ENCODE results near the gene SFRP5. TPM values are rescaled to one million over a fixed set of nuclear protein-coding genes. Genes with fewer than 3 reads are reported as not detected.
A peak's percentile ranks its signal among the peaks of the same experiment; 100 is the strongest.

Gene SFRP5
- polyA plus RNA-seq, 12 donors: 0.95 to 2.3 (median 1.3) TPM; not detected in 2

- no peak for DNase-seq
Observed at GRCh38 chr10:97788552-97789442, 17.0 kb upstream of the SFRP5 start.

- DNase-seq: no peak
Observed at GRCh38 chr10:97785731-97786130, 13.9 kb upstream of the SFRP5 start.

DNA sequence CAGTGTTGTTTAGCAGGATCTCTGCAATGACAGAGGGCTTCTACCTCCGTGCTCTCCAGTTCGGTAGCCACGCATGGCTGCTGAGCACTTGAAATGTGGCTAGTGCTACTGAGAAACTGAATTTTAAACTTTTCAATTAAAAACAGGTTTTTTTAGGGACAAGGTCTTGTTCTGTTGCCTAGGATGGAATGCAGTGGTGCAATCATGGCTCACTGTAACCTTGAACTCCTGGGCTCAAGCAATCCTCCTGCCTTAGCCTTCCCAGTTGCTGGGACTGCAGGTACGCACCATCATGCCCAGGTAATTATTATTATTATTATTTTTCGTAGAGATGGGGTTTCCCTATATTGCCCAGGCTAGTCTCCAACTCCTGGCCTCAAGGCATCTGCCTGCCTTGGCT is 13.4 kb upstream of the SFRP5 start:
- DNase-seq: no peak

DNA sequence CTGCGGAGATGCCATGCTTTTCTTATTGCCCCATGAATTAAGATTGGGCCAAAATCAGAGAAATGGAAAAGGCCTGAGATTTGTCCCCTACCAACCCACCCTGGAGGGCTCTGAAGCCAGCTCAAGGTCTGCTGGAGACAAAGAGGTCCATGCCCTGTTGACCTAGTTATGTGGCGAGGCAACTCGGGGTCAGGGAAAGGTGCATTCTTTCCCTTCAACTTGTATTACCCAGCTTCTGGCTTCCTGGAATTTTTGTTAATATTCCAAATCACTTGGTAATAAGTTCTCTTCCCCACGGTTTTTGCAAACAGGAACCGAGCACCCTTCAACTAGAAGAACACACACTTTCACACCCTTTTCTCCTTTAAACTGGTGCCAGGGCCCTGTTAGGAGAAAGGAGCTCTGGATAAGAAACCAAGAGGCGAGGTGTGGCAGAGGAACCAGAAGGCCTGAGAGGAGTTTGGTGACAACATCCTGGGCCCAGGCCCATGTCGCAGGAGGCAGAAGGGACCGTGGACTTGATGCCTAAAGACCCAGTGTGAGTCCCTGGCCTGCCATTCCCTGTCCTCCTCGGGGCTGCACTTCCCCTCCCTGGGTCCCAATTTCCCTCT is 12.5 kb upstream of the SFRP5 start:
- no peak for DNase-seq

GRCh38 chr10:97782455-97783228 is 10.8 kb upstream of the SFRP5 start:
- DNase-seq: no peak

DNA sequence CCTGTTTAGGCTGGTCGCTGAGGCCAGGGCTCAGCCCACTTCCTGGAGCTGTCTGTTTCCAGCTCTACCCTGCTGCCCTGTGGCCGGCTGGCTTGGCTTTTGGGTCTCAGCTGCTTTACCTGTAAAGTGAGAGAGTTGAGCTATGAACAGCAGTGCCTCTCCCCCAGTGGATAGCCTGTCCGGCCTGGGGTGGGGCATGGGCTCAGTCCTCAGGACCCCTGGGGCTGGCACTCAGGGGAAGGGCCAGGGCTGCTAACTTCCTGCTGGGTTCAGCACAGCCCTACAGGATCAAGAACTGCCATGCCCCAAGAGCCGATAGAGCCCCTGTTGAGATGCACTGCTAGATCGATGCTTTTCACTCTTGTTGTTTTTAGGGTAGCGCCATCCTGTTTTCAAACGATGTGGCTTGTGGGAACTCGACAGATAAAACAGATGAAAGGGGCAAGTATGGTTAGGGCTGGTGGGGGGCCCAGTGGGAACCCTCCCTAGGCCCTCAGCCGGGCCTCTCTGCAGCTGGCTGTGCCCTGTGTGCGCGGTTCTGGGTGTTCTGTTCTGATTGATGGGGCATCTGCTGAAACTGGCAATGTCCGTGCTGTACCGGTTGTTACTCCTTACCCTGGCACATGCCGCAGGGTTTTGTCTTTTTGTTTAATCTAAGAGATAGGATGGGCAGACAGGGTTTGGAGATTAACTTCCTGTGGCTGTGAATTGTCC is 10.0 kb upstream of the SFRP5 start:
- DNase-seq: no peak

GRCh38 chr10:97780841-97781617 is 9.2 kb upstream of the SFRP5 start:
- peak; percentile 27 for DNase-seq

DNA sequence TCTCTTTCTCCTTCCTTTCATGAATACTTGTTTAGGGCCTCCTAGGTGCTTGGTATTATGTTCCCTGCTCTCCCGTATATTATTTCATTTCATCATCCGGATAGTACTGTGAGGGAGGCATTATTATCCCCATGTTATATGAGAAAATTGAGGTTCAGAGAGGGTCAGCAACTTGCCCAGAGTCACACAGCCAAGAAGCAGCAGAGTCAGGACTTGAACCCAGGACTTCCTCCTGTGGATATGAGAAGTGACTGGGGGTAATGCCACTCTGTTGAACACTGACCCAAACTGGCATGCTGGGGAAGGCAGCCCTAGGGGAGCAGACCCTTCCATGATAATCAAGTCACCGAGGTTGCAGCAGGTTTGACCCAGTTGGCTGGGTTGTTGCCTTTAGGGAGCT is 8.2 kb upstream of the SFRP5 start:
- no peak for DNase-seq

- no peak for DNase-seq
Observed at GRCh38 chr10:97779492-97779891, 7.7 kb upstream of the SFRP5 start.

GRCh38 chr10:97778452-97779302 is 6.9 kb upstream of the SFRP5 start:
- no peak for DNase-seq

GRCh38 chr10:97777143-97777542 is 5.3 kb upstream of the SFRP5 start:
- no peak for DNase-seq

GRCh38 chr10:97774811-97775294 is 3.1 kb upstream of the SFRP5 start:
- DNase-seq: no peak

DNA sequence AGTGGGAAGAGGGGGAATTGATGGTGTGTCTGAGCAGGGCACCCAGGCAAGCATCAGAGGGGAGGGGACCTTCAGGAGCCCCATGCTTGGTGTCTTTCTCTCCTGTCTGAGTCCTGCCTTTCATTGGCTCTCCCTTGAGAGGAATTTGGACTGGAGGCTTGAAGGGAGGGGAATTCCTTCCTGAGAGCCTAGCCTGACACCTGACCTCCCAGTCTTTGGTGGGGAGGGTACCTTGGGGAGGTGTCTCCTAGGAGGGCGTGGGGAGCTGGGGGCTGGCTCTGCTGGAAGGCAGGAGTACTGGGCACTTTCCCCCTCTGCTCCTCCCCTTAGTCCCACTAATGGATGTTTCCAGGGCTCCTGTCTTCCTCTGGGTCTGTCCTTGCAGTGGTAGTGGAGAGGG is 1.3 kb upstream of the SFRP5 start:
- DNase-seq: no peak

- no peak for DNase-seq
Observed at GRCh38 chr10:97771055-97771891, 526 bp downstream of the SFRP5 start.

DNA sequence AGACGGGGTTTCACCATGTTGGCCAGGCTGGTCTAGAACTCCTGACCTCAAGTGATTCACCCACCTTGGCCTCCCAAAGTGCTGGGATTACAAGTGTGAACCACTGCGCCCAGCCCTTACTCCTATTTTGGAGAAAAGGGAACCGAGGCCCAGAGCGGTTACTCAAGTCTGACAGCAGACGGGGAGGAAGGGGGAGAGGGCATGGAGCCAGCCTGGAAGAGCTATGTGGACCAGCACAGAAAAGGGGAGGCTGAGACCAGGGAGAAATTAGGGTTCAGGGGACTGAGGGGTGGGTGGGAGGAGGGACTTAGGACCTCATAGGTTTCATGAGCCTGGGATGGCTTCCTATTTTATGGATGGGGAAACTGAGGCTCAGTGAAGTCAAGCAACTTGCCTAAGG is 1.5 kb downstream of the SFRP5 start:
- DNase-seq: no peak

DNA sequence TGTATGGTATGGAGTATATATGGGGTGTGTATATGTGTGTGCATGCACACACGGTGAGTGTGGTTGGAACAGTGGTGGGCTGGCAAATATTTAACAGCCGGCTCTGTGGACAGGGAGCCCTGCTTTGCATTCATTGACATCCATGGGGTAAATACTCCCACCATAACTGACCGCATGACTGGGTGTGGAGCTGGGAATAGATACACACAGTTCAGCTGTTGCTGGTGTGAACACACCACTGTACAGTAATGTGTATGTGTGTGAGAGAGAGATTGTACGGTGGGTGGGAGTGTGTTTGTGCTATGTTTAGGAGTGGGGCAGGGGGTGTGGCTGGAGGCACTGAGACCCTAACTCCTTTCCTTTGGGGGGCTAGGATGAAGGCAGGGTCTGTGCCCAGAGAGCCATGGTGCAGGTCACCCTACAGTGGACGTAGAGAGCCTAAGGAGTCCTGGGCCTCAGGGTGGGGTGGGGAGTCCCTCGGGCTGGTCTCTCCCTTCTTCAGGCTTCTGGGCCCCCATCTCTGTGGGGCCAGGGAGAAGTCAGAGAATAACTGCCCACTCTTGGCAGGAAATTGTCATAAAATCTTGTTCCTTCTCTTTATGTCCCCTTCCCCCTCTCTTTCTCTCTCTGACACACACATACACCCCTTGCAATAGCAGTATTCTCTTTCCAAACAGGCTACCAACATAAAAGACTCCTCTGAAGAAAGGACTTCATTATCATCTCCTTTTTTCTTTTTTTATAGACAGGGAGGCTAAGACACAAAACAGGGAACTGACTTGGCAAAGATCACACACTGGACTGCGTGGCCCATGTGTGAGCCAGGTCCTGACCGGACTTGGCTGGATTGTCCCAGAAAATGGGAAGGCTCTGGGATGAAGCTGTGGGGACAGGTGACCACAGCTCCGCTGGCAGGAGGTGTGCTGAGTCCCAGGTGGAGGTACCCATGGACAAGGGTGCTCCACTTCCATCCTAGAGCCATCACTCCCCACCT is 3.2 kb downstream of the SFRP5 start:
- no peak for DNase-seq
